ENCODE measurements around the gene IFFO2.

IFFO2 gene

GRCh38 chr1:18997508-18997907 lies 41.0 kb upstream of the IFFO2 start:
- H3K27ac ChIP-seq, result no peak overlapping the region

GRCh38 chr1:18996548-18997177 lies 40.2 kb upstream of the IFFO2 start:
- no peak for TF ChIP-seq CTCF (conservative IDR thresholded peaks at IDR 0.05)
- H3K27ac ChIP-seq, result no peak overlapping the region

More at GRCh38 chr1:18997508-18997907, 41.0 kb upstream of the IFFO2 start:
- TF ChIP-seq CTCF (conservative IDR thresholded peaks at IDR 0.05), result no peak

GRCh38 chr1:18994381-18994780 lies 37.9 kb upstream of the IFFO2 start:
- no peak for TF ChIP-seq CTCF (conservative IDR thresholded peaks at IDR 0.05)
- no peak overlapping the region for H3K27ac ChIP-seq

GRCh38 chr1:18992646-18993045 lies 36.2 kb upstream of the IFFO2 start:
- no peak overlapping the region for H3K27ac ChIP-seq
- no peak for TF ChIP-seq CTCF (conservative IDR thresholded peaks at IDR 0.05)

GRCh38 chr1:18991585-18991984 lies 35.1 kb upstream of the IFFO2 start:
- no peak overlapping the region for H3K27ac ChIP-seq
- no peak for TF ChIP-seq CTCF (conservative IDR thresholded peaks at IDR 0.05)

- H3K27ac ChIP-seq, result peak overlapping the region; percentile 69
- TF ChIP-seq CTCF (conservative IDR thresholded peaks at IDR 0.05), result no peak
Measured at GRCh38 chr1:18989896-18990295, 33.4 kb upstream of the IFFO2 start.

- peak overlapping the region; percentile 69 for H3K27ac ChIP-seq
- TF ChIP-seq CTCF (conservative IDR thresholded peaks at IDR 0.05), result no peak
Measured at GRCh38 chr1:18989176-18989799, 32.8 kb upstream of the IFFO2 start.
